Gastrocnemius medialis (tissue), 4 donors: ENCODE measurements around the gene PGAM2. TPM values are rescaled to one million over a fixed set of nuclear protein-coding genes. Genes with fewer than 3 reads are reported as not detected.
A peak's percentile ranks its signal among the peaks of the same experiment; 100 is the strongest.

Experiments
- ATAC-seq, 2 donors: fragments of 150-250 bp; one replicate each; pipeline ENCODE4 v1.9.1; 2016
- DNase-seq, 2 donors: peaks; one replicate each; pipeline ENCODE4 v3.0.0-alpha.2; 2019
- H3K27ac ChIP-seq, 4 donors: fragments of 200-600 bp; sonication (generic); 1 replicate in 1 of 4; 2 replicates in 3 of 4; pipeline ENCODE4 v1.5.1; 2016 to 2018; ENCODE audit warnings: mild to moderate bottlenecking in 2 of 4, moderate library complexity in 1 of 4
- H3K27me3 ChIP-seq, 3 donors: fragments of 200-600 bp; sonication (generic) in 2 of 3; 1 replicate in 1 of 3; 2 replicates in 2 of 3; pipeline versions ENCODE4 v1.5.1 to v1.6.0; 2016 to 2019; ENCODE audit warnings: mild to moderate bottlenecking in 1 of 3, moderate library complexity in 1 of 3
- H3K36me3 ChIP-seq, 2 donors: fragments of 200-600 bp; sonication (generic) in 1 of 2; one replicate each; pipeline ENCODE4 v1.5.1; 2017 to 2018
- H3K4me1 ChIP-seq, 2 donors: fragments of 200-600 bp; sonication (generic) in 1 of 2; one replicate each; pipeline ENCODE4 v1.5.1; 2016 to 2017; ENCODE audit warnings: mild to moderate bottlenecking in 2 of 2
- H3K4me3 ChIP-seq, 4 donors: fragments of 200-600 bp; sonication (generic) in 3 of 4; 1 replicate in 1 of 4; 2 replicates in 3 of 4; pipeline ENCODE4 v1.5.1; 2016 to 2019; ENCODE audit warnings: mild to moderate bottlenecking in 2 of 4
- H3K9me3 ChIP-seq, 3 donors: fragments of 200-600 bp; sonication (generic) in 2 of 3; 1 replicate in 1 of 3; 2 replicates in 2 of 3; pipeline ENCODE4 v1.5.1; 2016 to 2019
- CTCF ChIP-seq, 5 experiments: fragments of 450-650 bp in 3 of 5; fragments of 200-600 bp in 2 of 5; sonication (generic) in 2 of 5; IDR thresholded peaks in 4 of 5; conservative IDR thresholded peaks in 1 of 5; 1 replicate in 4 of 5; 2 replicates in 1 of 5; pipeline ENCODE4 v1.5.1; 2016 to 2019; ENCODE audit warnings: antibody characterized with exemption in 5 of 5, mild to moderate bottlenecking in 3 of 5, moderate library complexity in 3 of 5
- POLR2A ChIP-seq, 2 donors: fragments of 450-650 bp; IDR thresholded peaks; one replicate each; pipeline ENCODE4 v1.6.1; 2017; ENCODE audit warnings: antibody characterized with exemption in 2 of 2, mild to moderate bottlenecking in 2 of 2, moderate library complexity in 2 of 2
- in situ Hi-C, 4 donors: fragments of 200-750 bp; cut with MboI; loops; one replicate each; pipeline versions ENCODE4 v1.15.0 to v1.8.0; 2017; ENCODE audit warnings: low sequenced_read_pairs in 4 of 4
- intact Hi-C: fragments of 100-400 bp; cut with DNase I; formaldehyde crosslinking; loops from one replicate; pipeline ENCODE4 v1.15.1; 2023; ENCODE audit warnings: low total_unique reads
- total RNA-seq, 4 donors: library from RNA; depleted of rRNA; stranded (reverse); fragments of >200 nt; gene quantifications; one replicate each; pipeline versions ENCODE4 v1.1.0 to v1.2.3, GENCODE V29; 2016

PGAM2 gene
- total RNA-seq, 4 donors from 2014 or later: 129 to 355 (median 306) TPM

GRCh38 chr7:44108768-44109750 lies 43.7 kb upstream of the PGAM2 start:
- no peaks in the 10 kb centered on the region for H3K36me3 ChIP-seq
- no peak overlapping the region for H3K27ac ChIP-seq
- in situ Hi-C loops: no loop called here
- no peak overlapping the region for H3K4me3 ChIP-seq
- H3K9me3 ChIP-seq: no peaks in the 10 kb centered on the region
- H3K4me1 ChIP-seq: peaks cover 2 to 10% of the 10 kb centered on the region in 2 donors
- DNase-seq (no peak), ATAC-seq (no peak)
- peaks cover 8 to 10% (median 9%) of the 10 kb centered on the region in 3 donors for H3K27me3 ChIP-seq
- intact Hi-C loops: no loop called here
- no peak for TF ChIP-seq CTCF (IDR thresholded peaks at IDR 0.05 in 4 of 5, conservative IDR thresholded peaks at IDR 0.05 in 1 of 5)
- no peak for TF ChIP-seq POLR2A (IDR thresholded peaks at IDR 0.05)

- Histone ChIP-seq H3K27ac (no peak overlapping the region), H3K4me3 (no peak overlapping the region), H3K4me1 (peaks cover 0 to 8% of the 10 kb centered on the region in 2 donors), H3K27me3 (peaks cover 8 to 10% (median 9%) of the 10 kb centered on the region in 3 donors), H3K36me3 (no peaks in the 10 kb centered on the region), H3K9me3 (no peaks in the 10 kb centered on the region)
- intact Hi-C loops: no loop called here
- no peak for DNase-seq
- no peak for ATAC-seq
- in situ Hi-C loops: no loop called here
- TF ChIP-seq POLR2A (IDR thresholded peaks at IDR 0.05) (no peak), CTCF (IDR thresholded peaks at IDR 0.05 in 4 of 5, conservative IDR thresholded peaks at IDR 0.05 in 1 of 5) (no peak)
These were observed 42.8 kb upstream of the PGAM2 start for GRCh38 chr7:44107961-44108767.

GRCh38 chr7:44107116-44107960 lies 42.0 kb upstream of the PGAM2 start:
- DNase-seq (no peak), ATAC-seq (no peak)
- Histone ChIP-seq H3K4me1 (peaks cover 0 to 8% of the 10 kb centered on the region in 2 donors), H3K9me3 (no peaks in the 10 kb centered on the region), H3K36me3 (no peaks in the 10 kb centered on the region), H3K27ac (no peak overlapping the region), H3K27me3 (peaks cover 8 to 10% (median 9%) of the 10 kb centered on the region in 3 donors), H3K4me3 (no peak overlapping the region)
- TF ChIP-seq CTCF (IDR thresholded peaks at IDR 0.05 in 4 of 5, conservative IDR thresholded peaks at IDR 0.05 in 1 of 5) (no peak), POLR2A (IDR thresholded peaks at IDR 0.05) (no peak)
- intact Hi-C loops (no loop called here), in situ Hi-C loops (no loop called here)

GRCh38 chr7:44106311-44107065 lies 41.1 kb upstream of the PGAM2 start:
- TF ChIP-seq POLR2A (IDR thresholded peaks at IDR 0.05): no peak
- TF ChIP-seq CTCF (IDR thresholded peaks at IDR 0.05 in 4 of 5, conservative IDR thresholded peaks at IDR 0.05 in 1 of 5): no peak
- peaks cover 0 to 8% of the 10 kb centered on the region in 2 donors for H3K4me1 ChIP-seq
- no peak overlapping the region for H3K4me3 ChIP-seq
- H3K36me3 ChIP-seq: no peaks in the 10 kb centered on the region
- H3K27ac ChIP-seq: peak overlapping the region in 2 of 4 donors; percentile 64 to 73
- DNase-seq (no peak), ATAC-seq (no peak)
- peaks cover 8 to 10% (median 9%) of the 10 kb centered on the region in 3 donors for H3K27me3 ChIP-seq
- no peaks in the 10 kb centered on the region for H3K9me3 ChIP-seq
- in situ Hi-C loops (no loop called here), intact Hi-C loops (no loop called here)
